ENCODE results near the gene GATAD2B. TPM values are rescaled to one million over a fixed set of nuclear protein-coding genes. Genes with fewer than 3 reads are reported as not detected.

The GATAD2B gene
- total RNA-seq, 4 donors from 2014 or later: 16.7 to 28.1 (median 20.2) TPM

DNA sequence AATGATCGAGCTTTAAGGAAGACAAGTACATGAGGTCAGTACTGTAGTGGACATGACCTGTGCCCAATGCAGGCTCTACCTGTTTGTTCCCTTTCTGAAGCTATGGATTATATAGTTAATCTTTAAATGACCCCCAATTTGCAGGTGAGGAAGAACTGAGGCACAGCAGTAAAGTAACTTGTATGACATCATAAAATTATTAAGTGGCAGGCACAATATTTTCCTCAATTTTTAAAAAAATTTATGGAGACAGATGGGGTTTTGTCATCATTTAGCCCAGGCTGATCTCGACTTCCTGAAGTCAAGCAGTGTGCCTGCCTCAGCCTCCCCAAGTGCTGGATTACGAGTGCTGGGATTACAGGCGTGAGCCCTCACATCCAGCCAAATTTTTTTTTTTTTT lies 3.6 kb upstream of the GATAD2B start:
- H3K27ac ChIP-seq: no peak overlapping the region
- in situ Hi-C loops (cut with MboI; ENCODE audit: low pct_ligation_motif_present in 1 of 4, low pct_unique_long_range_greater_than_20kb in 1 of 4, low sequenced_read_pairs in 3 of 4) (loop anchor here in 2 of 4 donors (25.0 kb wide), 1 partner anchor 114 kb away; no protein-coding TSS in a partner anchor), intact Hi-C loops (cut with DNase I; ENCODE audit: low total_unique reads) (no loop called here)
- no peak for TF ChIP-seq POLR2AphosphoS5 (IDR thresholded peaks at IDR 0.05)
- H3K36me3 ChIP-seq: no peaks in the 10 kb centered on the region
- no peak overlapping the region for H3K4me3 ChIP-seq
- H3K4me1 ChIP-seq: peaks cover 10 to 16% (median 12%) of the 10 kb centered on the region in 4 donors
- H3K9me3 ChIP-seq: no peaks in the 10 kb centered on the region
- 83% methylated on average over 3 to 4 of the region's 4 CpGs for WGBS, 2 donors (ENCODE audit: low coverage in 1 of 2)
- no peaks in the 10 kb centered on the region for H3K27me3 ChIP-seq
- DNase-seq: no peak

DNA sequence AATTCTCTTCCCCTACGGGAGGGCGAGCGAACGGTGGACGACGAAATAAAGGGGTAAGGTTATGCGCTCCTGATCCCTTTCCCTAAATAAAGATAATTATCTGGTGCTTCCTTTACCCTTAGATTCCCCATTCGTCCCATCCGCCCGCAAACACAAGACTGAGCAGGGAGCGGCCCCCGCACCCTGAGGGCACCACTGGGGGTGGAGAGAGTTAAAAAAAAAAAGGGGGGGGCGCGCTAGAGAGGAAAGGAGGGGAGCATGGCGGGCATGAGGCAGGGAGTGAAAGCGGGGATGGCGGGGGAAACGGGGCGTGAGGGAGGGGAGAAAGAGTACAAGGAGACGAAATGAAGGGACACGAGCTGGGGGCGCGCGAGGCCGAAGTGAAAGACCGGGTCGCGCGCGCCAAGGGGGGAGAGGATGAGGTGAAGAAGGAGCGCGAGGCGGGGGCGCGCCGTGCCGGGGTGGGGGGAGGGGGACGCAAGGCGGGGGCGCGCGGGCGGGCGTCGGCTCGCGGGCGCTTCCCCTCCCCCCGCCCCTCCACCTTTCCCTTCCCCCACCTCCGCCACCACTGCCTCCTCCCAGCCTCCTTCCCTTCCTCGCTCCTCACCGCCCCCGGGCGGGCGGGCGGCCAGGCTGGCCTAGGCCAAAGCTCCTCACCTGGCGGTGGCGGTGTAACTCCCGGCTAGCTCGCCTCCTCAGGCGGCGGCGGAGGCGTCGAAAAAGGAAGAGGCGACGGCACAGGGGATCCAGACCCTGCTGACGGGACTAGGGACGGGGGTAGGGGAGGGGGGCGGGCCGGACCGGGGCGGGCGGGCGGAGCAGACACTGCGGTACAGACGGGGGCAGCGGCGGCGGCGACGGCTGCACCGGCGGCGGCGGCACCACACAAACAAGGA lies 448 bp downstream of the GATAD2B start:
- peak overlapping the region; percentile 95 to 99 (median 96) for H3K27ac ChIP-seq
- H3K4me3 ChIP-seq: peak overlapping the region; percentile 86 to 97 (median 90)
- no peaks in the 10 kb centered on the region for H3K27me3 ChIP-seq
- in situ Hi-C loops (cut with MboI; ENCODE audit: low pct_ligation_motif_present in 1 of 4, low pct_unique_long_range_greater_than_20kb in 1 of 4, low sequenced_read_pairs in 3 of 4) (loop anchor here in 1 of 4 donors (25.0 kb wide), 1 partner anchor 110 kb away; no protein-coding TSS in a partner anchor), intact Hi-C loops (cut with DNase I; ENCODE audit: low total_unique reads) (no loop called here)
- TF ChIP-seq CTCF (IDR thresholded peaks at IDR 0.05) (peak in 1 of 5 experiments; percentile 21), EP300 (IDR thresholded peaks at IDR 0.05; ENCODE audit: low read depth) (no peak), POLR2A (IDR thresholded peaks at IDR 0.05) (no peak)
- no peaks in the 10 kb centered on the region for H3K36me3 ChIP-seq
- no peak for DNase-seq
- WGBS, 2 donors (ENCODE audit: low coverage in 1 of 2): 0 to 1% methylated on average over 1 to 55 of the region's 86 CpGs
- H3K9me3 ChIP-seq: no peaks in the 10 kb centered on the region
- peaks cover 11 to 45% (median 30%) of the 10 kb centered on the region in 4 donors for H3K4me1 ChIP-seq

GRCh38 chr1:153921803-153922075 lies 1.0 kb downstream of the GATAD2B start:
- TF ChIP-seq POLR2A (IDR thresholded peaks at IDR 0.05) (no peak), EP300 (IDR thresholded peaks at IDR 0.05; ENCODE audit: low read depth) (no peak), POLR2AphosphoS5 (IDR thresholded peaks at IDR 0.05) (no peak), CTCF (IDR thresholded peaks at IDR 0.05) (no peak)
- H3K9me3 ChIP-seq: no peaks in the 10 kb centered on the region
- no peaks in the 10 kb centered on the region for H3K36me3 ChIP-seq
- intact Hi-C loops (cut with DNase I; ENCODE audit: low total_unique reads) (no loop called here), in situ Hi-C loops (cut with MboI; ENCODE audit: low pct_ligation_motif_present in 1 of 4, low pct_unique_long_range_greater_than_20kb in 1 of 4, low sequenced_read_pairs in 3 of 4) (loop anchor here in 1 of 4 donors (25.0 kb wide), 1 partner anchor 109 kb away; no protein-coding TSS in a partner anchor)
- DNase-seq: peak; percentile 17
- WGBS, 2 donors (ENCODE audit: low coverage in 1 of 2): 2% methylated on average over 10 of the region's 10 CpGs; no CpG with 5 or more reads in 1 of the 2 donors
- H3K27ac ChIP-seq: peak overlapping the region; percentile 95 to 99 (median 96)
- peak overlapping the region; percentile 86 to 97 (median 90) for H3K4me3 ChIP-seq
- H3K4me1 ChIP-seq: peaks cover 11 to 45% (median 30%) of the 10 kb centered on the region in 4 donors
- H3K27me3 ChIP-seq: no peaks in the 10 kb centered on the region

GRCh38 chr1:153921080-153921802 lies 1.5 kb downstream of the GATAD2B start:
- intact Hi-C loops (cut with DNase I; ENCODE audit: low total_unique reads): no loop called here
- in situ Hi-C loops (cut with MboI; ENCODE audit: low pct_ligation_motif_present in 1 of 4, low pct_unique_long_range_greater_than_20kb in 1 of 4, low sequenced_read_pairs in 3 of 4): loop anchor here in 1 of 4 donors (25.0 kb wide), 1 partner anchor 109 kb away; no protein-coding TSS in a partner anchor
- TF ChIP-seq POLR2A (IDR thresholded peaks at IDR 0.05) (no peak), POLR2AphosphoS5 (IDR thresholded peaks at IDR 0.05) (no peak), EP300 (IDR thresholded peaks at IDR 0.05; ENCODE audit: low read depth) (no peak), CTCF (IDR thresholded peaks at IDR 0.05) (no peak)

More at GRCh38 chr1:153921080-153921802, 1.5 kb downstream of the GATAD2B start:
- DNase-seq: no peak
- no peaks in the 10 kb centered on the region for H3K9me3 ChIP-seq
- H3K27me3 ChIP-seq: no peaks in the 10 kb centered on the region
- H3K27ac ChIP-seq: peak overlapping the region; percentile 95 to 99 (median 96)
- H3K4me1 ChIP-seq: peaks cover 11 to 45% (median 30%) of the 10 kb centered on the region in 4 donors
- peak overlapping the region; percentile 86 to 97 (median 90) for H3K4me3 ChIP-seq
- H3K36me3 ChIP-seq: no peaks in the 10 kb centered on the region
- WGBS, 2 donors (ENCODE audit: low coverage in 1 of 2): 28 to 51% methylated on average over 3 of the region's 3 CpGs
